Vagina (tissue), 2 donors: ENCODE results near the gene ADAMTSL1. TPM values are rescaled to one million over a fixed set of nuclear protein-coding genes. Genes with fewer than 3 reads are reported as not detected.

ENCODE experiments used
- DNase-seq, 2 donors: peaks; one replicate each; pipeline ENCODE4 v3.0.0-alpha.2; 2017; ENCODE audit errors: extremely low spot score in 2 of 2
- H3K27ac ChIP-seq: fragments of 200-600 bp; sonication (generic); one replicate; pipeline ENCODE4 v1.5.1; 2019
- H3K27me3 ChIP-seq: fragments of 200-600 bp; sonication (generic); one replicate; pipeline ENCODE4 v1.5.1; 2019
- H3K36me3 ChIP-seq, 2 donors: fragments of 200-600 bp; sonication (generic); one replicate each; pipeline ENCODE4 v1.5.1; 2017 to 2019
- H3K4me1 ChIP-seq: fragments of 200-600 bp; sonication (generic); one replicate; pipeline ENCODE4 v1.5.1; 2019
- H3K4me3 ChIP-seq, 2 donors: fragments of 200-600 bp; sonication (generic); 1 replicate in 1 of 2; 2 replicates in 1 of 2; pipeline ENCODE4 v1.5.1; 2016 to 2019
- H3K9me3 ChIP-seq: fragments of 200-600 bp; sonication (generic); one replicate; pipeline ENCODE4 v1.5.1; 2019
- CTCF ChIP-seq, 3 experiments: fragments of 450-650 bp in 2 of 3; fragments of 200-600 bp in 1 of 3; sonication (generic) in 1 of 3; IDR thresholded peaks; one replicate each; pipeline ENCODE4 v1.5.1; 2017 to 2019; ENCODE audit warnings: antibody characterized with exemption in 3 of 3, mild to moderate bottlenecking in 2 of 3, moderate library complexity in 2 of 3
- POLR2A ChIP-seq, 2 donors: fragments of 450-650 bp; IDR thresholded peaks; one replicate each; pipeline ENCODE4 v1.6.1; 2017; ENCODE audit warnings: antibody characterized with exemption in 2 of 2, mild to moderate bottlenecking in 2 of 2, moderate library complexity in 2 of 2
- POLR2AphosphoS5 ChIP-seq, 2 donors: sonication (generic); formaldehyde crosslinking; IDR thresholded peaks; one replicate each; pipeline ENCODE4 v1.9.0; 2017; ENCODE audit warnings: antibody characterized with exemption in 2 of 2, mild to moderate bottlenecking in 2 of 2, low read depth in 1 of 2; ENCODE audit not compliant: insufficient read depth in 1 of 2
- intact Hi-C: fragments of 100-400 bp; cut with DNase I; formaldehyde crosslinking; loops from one replicate; pipeline ENCODE4 v1.15.1; 2023
- total RNA-seq: library from RNA; depleted of rRNA; stranded (reverse); fragments of >200 nt; gene quantifications from one replicate; pipeline ENCODE4 v1.2.3, GENCODE V29; 2016

ADAMTSL1 gene
- total RNA-seq, 1 donor from 2014 or later = 8.1 TPM

GRCh38 chr9:18718932-18719331, 245.0 kb downstream of the ADAMTSL1 start:
- TF ChIP-seq POLR2A (IDR thresholded peaks at IDR 0.05) (no peak), CTCF (IDR thresholded peaks at IDR 0.05) (no peak), POLR2AphosphoS5 (IDR thresholded peaks at IDR 0.05; ENCODE audit: insufficient read depth in 1 of 2, low read depth in 1 of 2) (no peak)
- intact Hi-C loops = no loop called here
- no peaks in the 10 kb centered on the region for H3K36me3 ChIP-seq
- H3K9me3 ChIP-seq = no peaks in the 10 kb centered on the region
- DNase-seq = no peak
- no peak overlapping the region for H3K27ac ChIP-seq
- H3K4me1 ChIP-seq = no peaks in the 10 kb centered on the region
- H3K27me3 ChIP-seq = no peaks in the 10 kb centered on the region
- H3K4me3 ChIP-seq = no peak overlapping the region

- H3K27me3 ChIP-seq = no peaks in the 10 kb centered on the region
Observed at GRCh38 chr9:18720691-18721090, 246.7 kb downstream of the ADAMTSL1 start.

GRCh38 chr9:18721267-18721994, 247.5 kb downstream of the ADAMTSL1 start:
- intact Hi-C loops = no loop called here
- no peak for TF ChIP-seq POLR2A (IDR thresholded peaks at IDR 0.05)
- TF ChIP-seq POLR2AphosphoS5 (IDR thresholded peaks at IDR 0.05; ENCODE audit: insufficient read depth in 1 of 2, low read depth in 1 of 2) = no peak
- no peak for TF ChIP-seq CTCF (IDR thresholded peaks at IDR 0.05)
- H3K4me3 ChIP-seq = no peak overlapping the region

More at GRCh38 chr9:18720691-18721090, 246.7 kb downstream of the ADAMTSL1 start:
- DNase-seq = no peak
- H3K4me3 ChIP-seq = no peak overlapping the region
- no peaks in the 10 kb centered on the region for H3K36me3 ChIP-seq
- TF ChIP-seq POLR2AphosphoS5 (IDR thresholded peaks at IDR 0.05; ENCODE audit: insufficient read depth in 1 of 2, low read depth in 1 of 2) (no peak), POLR2A (IDR thresholded peaks at IDR 0.05) (no peak), CTCF (IDR thresholded peaks at IDR 0.05) (no peak)
- H3K4me1 ChIP-seq = no peaks in the 10 kb centered on the region
- H3K9me3 ChIP-seq = no peaks in the 10 kb centered on the region
- no peak overlapping the region for H3K27ac ChIP-seq
- intact Hi-C loops = no loop called here

GRCh38 chr9:18721995-18722310, 248.0 kb downstream of the ADAMTSL1 start:
- Histone ChIP-seq H3K9me3 (no peaks in the 10 kb centered on the region), H3K4me1 (peaks cover 4% of the 10 kb centered on the region), H3K27me3 (no peaks in the 10 kb centered on the region), H3K27ac (no peak overlapping the region), H3K36me3 (no peaks in the 10 kb centered on the region), H3K4me3 (no peak overlapping the region)
- DNase-seq = no peak
- intact Hi-C loops = no loop called here
- TF ChIP-seq POLR2AphosphoS5 (IDR thresholded peaks at IDR 0.05; ENCODE audit: insufficient read depth in 1 of 2, low read depth in 1 of 2) (no peak), CTCF (IDR thresholded peaks at IDR 0.05) (no peak), POLR2A (IDR thresholded peaks at IDR 0.05) (no peak)

More at GRCh38 chr9:18721267-18721994, 247.5 kb downstream of the ADAMTSL1 start:
- Histone ChIP-seq H3K9me3 (no peaks in the 10 kb centered on the region), H3K27me3 (no peaks in the 10 kb centered on the region), H3K36me3 (no peaks in the 10 kb centered on the region), H3K4me1 (no peaks in the 10 kb centered on the region), H3K27ac (no peak overlapping the region)
- DNase-seq = no peak

- TF ChIP-seq POLR2AphosphoS5 (IDR thresholded peaks at IDR 0.05; ENCODE audit: insufficient read depth in 1 of 2, low read depth in 1 of 2) (no peak), POLR2A (IDR thresholded peaks at IDR 0.05) (no peak), CTCF (IDR thresholded peaks at IDR 0.05) (no peak)
- no peak for DNase-seq
- Histone ChIP-seq H3K9me3 (no peaks in the 10 kb centered on the region), H3K27me3 (no peaks in the 10 kb centered on the region), H3K4me3 (no peak overlapping the region), H3K36me3 (no peaks in the 10 kb centered on the region), H3K27ac (no peak overlapping the region), H3K4me1 (peaks cover 9% of the 10 kb centered on the region)
- intact Hi-C loops = no loop called here
Observed at GRCh38 chr9:18722882-18723281, 248.9 kb downstream of the ADAMTSL1 start.
